Breast epithelium (tissue), 3 donors: ENCODE results near the gene CHRNE.

Experiments used
- CTCF ChIP-seq, 3 donors: fragments of 450-650 bp; IDR thresholded peaks; one replicate each; pipeline ENCODE4 v1.5.1; 2016 to 2017; ENCODE audit warnings: antibody characterized with exemption in 3 of 3, mild to moderate bottlenecking in 3 of 3, moderate library complexity in 3 of 3
- POLR2A ChIP-seq: fragments of 450-650 bp; IDR thresholded peaks from one replicate; pipeline ENCODE4 v1.6.1; 2016; ENCODE audit warnings: antibody characterized with exemption, mild to moderate bottlenecking, moderate library complexity

GRCh38 chr17:4941319-4941610, 38.4 kb upstream of the CHRNE start:
- TF ChIP-seq CTCF (IDR thresholded peaks at IDR 0.05) (no peak), POLR2A (no peak)
